HCT116 (cell line): ENCODE data around the gene SORT1. TPM values are rescaled to one million over a fixed set of nuclear protein-coding genes. Genes with fewer than 3 reads are reported as not detected.

ENCODE experiments used
- ATAC-seq: fragments of 200-7000 bp; cut with Tn5 transposase; 2 replicates; pipeline ENCODE4 v1.9.1; 2020; ENCODE audit warnings: mild to moderate bottlenecking, moderate library complexity
- BruUV-seq: library from RNA; stranded (reverse); fragments of 400-500 nt; replicated peaks from 2 replicates; lab custom pipeline; 2021; lab: Mats Ljungman, UMichigan
- CTCF ChIA-PET: fragments of 300-600 bp; sonication (Branson Sonifier 250); formaldehyde crosslinking; loops from one replicate; lab custom pipeline; 2021; ENCODE audit warnings: antibody characterized with exemption; lab: Charles Lee
- POLR2A ChIA-PET: fragments of 300-600, 350-600 bp; sonication (Branson Sonifier 250); formaldehyde crosslinking; loops from one replicate; lab custom pipeline; 2021; ENCODE audit warnings: antibody characterized with exemption; lab: Charles Lee
- RAD21 ChIA-PET, 2 experiments: fragments of 300-600 bp; sonication (Branson Sonifier 250); formaldehyde crosslinking; loops; one replicate each; lab custom pipeline; 2023; ENCODE audit warnings: low total read pairs in 2 of 2; ENCODE audit not compliant: uncharacterized antibody in 2 of 2, unreplicated experiment in 2 of 2, low non-redundant PET in 1 of 2; lab: Charles Lee
- DNase-seq: peaks from one replicate; pipeline ENCODE4 v3.0.0-alpha.2; 2010; ENCODE audit warnings: low read depth, low spot score
- H2AFZ ChIP-seq: fragments of 200-600 bp; shearing (Covaris generic), sonication (generic); 2 replicates; pipeline ENCODE4 v1.6.1; 2017; ENCODE audit warnings: low read depth, mixed run types, mixed read lengths, antibody characterized with exemption, low read length; ENCODE audit not compliant: poor library complexity, severe bottlenecking
- H3K27ac ChIP-seq: 2 replicates; pipeline ENCODE4 v1.5.1; 2012; ENCODE audit warnings: low read depth, low read length
- H3K27me3 ChIP-seq: fragments of 200-600 bp; sonication (generic); 2 replicates; pipeline ENCODE4 v1.6.1; 2016; ENCODE audit warnings: mixed run types, low read length, mixed read lengths; ENCODE audit not compliant: insufficient read depth
- H3K36me3 ChIP-seq, 2 experiments: fragments of 200-500 bp in 1 of 2; fragments of 200-600 bp in 1 of 2; sonication (Bioruptor generic) in 1 of 2; sonication (generic) in 1 of 2; 2 replicates each; pipeline versions ENCODE4 v1.5.1 to v1.6.1; 2014 to 2016; ENCODE audit warnings: low read length in 2 of 2, inconsistent platforms in 1 of 2, mixed read lengths in 1 of 2, mixed run types in 1 of 2; ENCODE audit not compliant: insufficient read depth in 2 of 2, control insufficient read depth in 1 of 2
- H3K4me1 ChIP-seq, 2 experiments: fragments of 200-600 bp in 1 of 2; sonication (generic) in 1 of 2; 2 replicates each; pipeline versions ENCODE4 v1.5.1 to v1.6.1; 2012 to 2017; ENCODE audit warnings: low read length in 2 of 2, inconsistent platforms in 1 of 2, mild to moderate bottlenecking in 1 of 2, mixed read lengths in 1 of 2, mixed run types in 1 of 2, moderate library complexity in 1 of 2; ENCODE audit not compliant: insufficient read depth in 2 of 2, control insufficient read depth in 1 of 2
- H3K4me2 ChIP-seq: fragments of 200-600 bp; sonication (generic); 2 replicates; pipeline ENCODE4 v1.6.1; 2017; ENCODE audit warnings: mixed run types, low read length, mixed read lengths
- H3K4me3 ChIP-seq, 2 experiments: fragments of 200-600 bp in 1 of 2; sonication (generic) in 1 of 2; replicated peaks in 1 of 2; 2 replicates each; pipeline ENCODE4 v1.5.1; 2011 to 2016; ENCODE audit warnings: low read length in 2 of 2, control low read depth in 1 of 2, low read depth in 1 of 2, mild to moderate bottlenecking in 1 of 2, mixed read lengths in 1 of 2, mixed run types in 1 of 2
- H3K79me2 ChIP-seq: fragments of 200-600 bp; sonication (generic); 2 replicates; pipeline ENCODE4 v1.6.1; 2017; ENCODE audit warnings: mild to moderate bottlenecking, mixed run types, low read length, moderate library complexity, mixed read lengths; ENCODE audit not compliant: insufficient read depth
- H3K9ac ChIP-seq: fragments of 200-600 bp; sonication (generic); 2 replicates; pipeline ENCODE4 v1.6.1; 2016; ENCODE audit warnings: low read length, mixed read lengths
- H3K9me2 ChIP-seq: fragments of 200-600 bp; sonication (generic), shearing (Covaris generic); 2 replicates; pipeline ENCODE4 v1.6.1; 2017; ENCODE audit warnings: mixed run types, mild to moderate bottlenecking, moderate library complexity; ENCODE audit not compliant: insufficient read depth
- H3K9me3 ChIP-seq, 2 experiments: fragments of 200-500 bp in 1 of 2; fragments of 200-600 bp in 1 of 2; sonication (Bioruptor generic) in 1 of 2; sonication (generic) in 1 of 2; 2 replicates each; pipeline ENCODE4 v1.6.1; 2014 to 2017; ENCODE audit warnings: low read length in 2 of 2, mixed read lengths in 2 of 2, inconsistent platforms in 1 of 2, low read depth in 1 of 2, mild to moderate bottlenecking in 1 of 2, mixed run types in 1 of 2, moderate library complexity in 1 of 2; ENCODE audit not compliant: control insufficient read depth in 1 of 2, insufficient read depth in 1 of 2
- H4K20me1 ChIP-seq: fragments of 200-600 bp; sonication (generic), shearing (Covaris generic); 2 replicates; pipeline ENCODE4 v1.6.1; 2017; ENCODE audit warnings: mixed run types, mild to moderate bottlenecking, moderate library complexity; ENCODE audit not compliant: insufficient read depth
- ATF3 ChIP-seq: IDR thresholded peaks from 2 replicates; pipeline ENCODE4 v1.6.1; 2012
- ELF1 ChIP-seq: IDR thresholded peaks from 2 replicates; pipeline ENCODE4 v1.6.1; 2012; ENCODE audit warnings: low read depth, borderline replicate concordance
- POLR2A ChIP-seq: IDR thresholded peaks from 2 replicates; pipeline ENCODE4 v1.7.0; 2011; ENCODE audit warnings: borderline replicate concordance; ENCODE audit not compliant: insufficient read depth, insufficient read length; ENCODE audit errors: extremely low read depth
- REST ChIP-seq: IDR thresholded peaks from 2 replicates; pipeline ENCODE4 v1.6.1; 2012; ENCODE audit warnings: low read depth
- intact Hi-C: fragments of 100-400 bp; cut with micrococcal nuclease; formaldehyde crosslinking; loops from 2 replicates; pipeline ENCODE4 v1.10.0; 2022
- total RNA-seq: library from RNA; stranded (reverse); gene quantifications from one replicate; pipeline ENCODE4 v1.2.1, GENCODE V29; 2021; ENCODE audit not compliant: unreplicated experiment

Gene SORT1
- total RNA-seq, 1 experiment from 2014 or later: 20.2 TPM

- H2AFZ ChIP-seq: no peak overlapping the region
- RAD21 ChIA-PET: no interaction called here
- H3K4me3 ChIP-seq: no peak overlapping the region
- H3K27me3 ChIP-seq: no peaks in the 10 kb centered on the region; the same call in 1 of the 2 replicates
- H3K9ac ChIP-seq: no peak overlapping the region
- TF ChIP-seq ATF3 (no peak), ELF1 (no peak), REST (no peak), POLR2A (no peak)
- no peak overlapping the region for H3K4me2 ChIP-seq
- H4K20me1 ChIP-seq: no peaks in the 10 kb centered on the region
- no peaks in the 10 kb centered on the region for H3K36me3 ChIP-seq
- no peaks in the 10 kb centered on the region for H3K9me3 ChIP-seq
- H3K4me1 ChIP-seq: peaks cover 9 to 16% of the 10 kb centered on the region in 2 experiments
- no peak for DNase-seq
- no peaks in the 10 kb centered on the region for H3K79me2 ChIP-seq
- H3K9me2 ChIP-seq: no peaks in the 10 kb centered on the region
- CTCF ChIA-PET: interaction anchor here (1.2 kb wide), 1 partner anchor 8 kb away, joined by 3 read pairs; no protein-coding TSS in a partner anchor
- no peak for ATAC-seq
- POLR2A ChIA-PET: no interaction called here
- no TSS peak for BruUV-seq
- intact Hi-C loops: loop anchor here (2.0 kb wide), 1 partner anchor 19 kb away; no protein-coding TSS in a partner anchor
- H3K27ac ChIP-seq: no peak overlapping the region
Observed at GRCh38 chr1:109393617-109394233, 4.0 kb downstream of the SORT1 start.
